ENCODE data around the gene NHLH2. TPM values are rescaled to one million over a fixed set of nuclear protein-coding genes. Genes with fewer than 3 reads are reported as not detected.

Gene NHLH2
- polyA plus RNA-seq, 4 donors: 0.09 TPM; not detected in 3

- no peak for DNase-seq (ENCODE audit: low read depth in 4 of 4, low spot score in 2 of 4)
These were observed 1.8 kb downstream of the NHLH2 start for GRCh38 chr1:115839029-115839678.

- DNase-seq (ENCODE audit: low read depth in 4 of 4, low spot score in 2 of 4): no peak
These were observed 2.4 kb downstream of the NHLH2 start for GRCh38 chr1:115838431-115839028.

GRCh38 chr1:115837740-115838421, 3.0 kb downstream of the NHLH2 start:
- no peak for DNase-seq (ENCODE audit: low read depth in 4 of 4, low spot score in 2 of 4)

GRCh38 chr1:115837341-115837739, 3.6 kb downstream of the NHLH2 start:
- DNase-seq (ENCODE audit: low read depth in 4 of 4, low spot score in 2 of 4): no peak

GRCh38 chr1:115833856-115834255, 7.1 kb downstream of the NHLH2 start:
- DNase-seq (ENCODE audit: low read depth in 4 of 4, low spot score in 2 of 4): no peak

- no peak for DNase-seq (ENCODE audit: low read depth in 4 of 4, low spot score in 2 of 4)
These were observed 8.3 kb downstream of the NHLH2 start for GRCh38 chr1:115832651-115833050.

- no peak for DNase-seq (ENCODE audit: low read depth in 4 of 4, low spot score in 2 of 4)
These were observed 10.0 kb downstream of the NHLH2 start for GRCh38 chr1:115830963-115831362.

- no peak for DNase-seq (ENCODE audit: low read depth in 4 of 4, low spot score in 2 of 4)
These were observed 11.0 kb downstream of the NHLH2 start for GRCh38 chr1:115829947-115830346.

- no peak for DNase-seq (ENCODE audit: low read depth in 4 of 4, low spot score in 2 of 4)
These were observed 11.8 kb downstream of the NHLH2 start for GRCh38 chr1:115829023-115829674.

- no peak for DNase-seq (ENCODE audit: low read depth in 4 of 4, low spot score in 2 of 4)
These were observed 12.6 kb downstream of the NHLH2 start for GRCh38 chr1:115828101-115829022.

- no peak for DNase-seq (ENCODE audit: low read depth in 4 of 4, low spot score in 2 of 4)
These were observed 13.4 kb downstream of the NHLH2 start for GRCh38 chr1:115827452-115828044.

GRCh38 chr1:115826628-115827027, 14.3 kb downstream of the NHLH2 start:
- DNase-seq (ENCODE audit: low read depth in 4 of 4, low spot score in 2 of 4): no peak

GRCh38 chr1:115822117-115822516, 18.8 kb downstream of the NHLH2 start:
- DNase-seq (ENCODE audit: low read depth in 4 of 4, low spot score in 2 of 4): no peak

GRCh38 chr1:115815694-115816093, 25.2 kb downstream of the NHLH2 start:
- DNase-seq (ENCODE audit: low read depth in 4 of 4, low spot score in 2 of 4): no peak

- DNase-seq (ENCODE audit: low read depth in 4 of 4, low spot score in 2 of 4): no peak
These were observed 26.1 kb downstream of the NHLH2 start for GRCh38 chr1:115814685-115815398.

GRCh38 chr1:115813727-115814126, 27.2 kb downstream of the NHLH2 start:
- DNase-seq (ENCODE audit: low read depth in 4 of 4, low spot score in 2 of 4): no peak

GRCh38 chr1:115811140-115811828, 29.6 kb downstream of the NHLH2 start:
- no peak for DNase-seq (ENCODE audit: low read depth in 4 of 4, low spot score in 2 of 4)

GRCh38 chr1:115810609-115811008, 30.3 kb downstream of the NHLH2 start:
- DNase-seq (ENCODE audit: low read depth in 4 of 4, low spot score in 2 of 4): no peak

GRCh38 chr1:115809847-115810246, 31.1 kb downstream of the NHLH2 start:
- DNase-seq (ENCODE audit: low read depth in 4 of 4, low spot score in 2 of 4): no peak
